Peyer's patch (tissue), 4 donors: ENCODE data around the gene BCL2L1.

Experiments
- POLR2A ChIP-seq, 2 donors: fragments of 450-650 bp; IDR thresholded peaks; one replicate each; pipeline ENCODE4 v1.5.1; 2017; ENCODE audit warnings: antibody characterized with exemption in 2 of 2, mild to moderate bottlenecking in 2 of 2, moderate library complexity in 2 of 2
- TF ChIP-seq, protein P1 (sequence below), 6 experiments: fragments of 450-650 bp in 4 of 6; fragments of 200-600 bp in 2 of 6; sonication (generic) in 1 of 6; IDR thresholded peaks; one replicate each; pipeline ENCODE4 v1.5.1; 2017 to 2019; ENCODE audit warnings: antibody characterized with exemption in 6 of 6, mild to moderate bottlenecking in 3 of 6, moderate library complexity in 1 of 6

DNA sequence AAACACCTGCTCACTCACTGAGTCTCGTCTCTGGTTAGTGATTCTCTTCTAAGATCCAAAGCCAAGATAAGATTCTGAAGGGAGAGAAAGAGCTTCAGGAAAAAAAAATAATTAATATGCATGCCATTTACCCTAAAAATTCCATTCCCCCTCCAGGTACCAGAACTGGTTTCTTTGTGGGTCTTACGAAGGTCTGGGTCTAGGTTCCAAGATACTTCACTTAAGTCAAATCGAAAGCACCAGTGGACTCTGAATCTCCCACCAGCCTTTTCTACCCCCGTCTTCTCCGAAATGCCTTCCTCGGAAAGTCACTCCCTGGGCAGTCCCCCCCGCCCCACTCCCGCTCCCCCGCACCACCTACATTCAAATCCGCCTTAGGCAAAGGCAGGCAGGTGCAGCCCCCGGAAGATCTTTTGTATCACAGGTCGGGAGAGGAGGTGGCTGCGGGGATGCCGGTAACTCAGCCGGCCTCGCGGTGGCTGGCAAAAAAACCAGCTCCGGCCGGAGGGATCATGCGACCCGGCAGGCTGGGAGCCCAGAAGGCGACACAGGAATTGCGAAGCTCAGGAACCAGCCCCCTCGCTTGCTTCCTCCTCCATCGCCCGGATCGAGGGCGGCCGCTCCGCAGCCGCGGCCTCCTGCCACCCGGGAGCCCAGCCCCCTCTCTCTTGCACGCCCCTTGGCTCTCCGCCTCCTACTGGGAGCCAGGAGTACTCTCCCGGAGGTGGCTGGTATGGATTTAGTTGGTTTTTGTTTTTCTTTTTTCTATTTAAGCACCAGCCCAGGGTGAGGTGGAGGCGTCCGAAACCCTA is at the start of gene BCL2L1:
- TF ChIP-seq, protein P1, sequence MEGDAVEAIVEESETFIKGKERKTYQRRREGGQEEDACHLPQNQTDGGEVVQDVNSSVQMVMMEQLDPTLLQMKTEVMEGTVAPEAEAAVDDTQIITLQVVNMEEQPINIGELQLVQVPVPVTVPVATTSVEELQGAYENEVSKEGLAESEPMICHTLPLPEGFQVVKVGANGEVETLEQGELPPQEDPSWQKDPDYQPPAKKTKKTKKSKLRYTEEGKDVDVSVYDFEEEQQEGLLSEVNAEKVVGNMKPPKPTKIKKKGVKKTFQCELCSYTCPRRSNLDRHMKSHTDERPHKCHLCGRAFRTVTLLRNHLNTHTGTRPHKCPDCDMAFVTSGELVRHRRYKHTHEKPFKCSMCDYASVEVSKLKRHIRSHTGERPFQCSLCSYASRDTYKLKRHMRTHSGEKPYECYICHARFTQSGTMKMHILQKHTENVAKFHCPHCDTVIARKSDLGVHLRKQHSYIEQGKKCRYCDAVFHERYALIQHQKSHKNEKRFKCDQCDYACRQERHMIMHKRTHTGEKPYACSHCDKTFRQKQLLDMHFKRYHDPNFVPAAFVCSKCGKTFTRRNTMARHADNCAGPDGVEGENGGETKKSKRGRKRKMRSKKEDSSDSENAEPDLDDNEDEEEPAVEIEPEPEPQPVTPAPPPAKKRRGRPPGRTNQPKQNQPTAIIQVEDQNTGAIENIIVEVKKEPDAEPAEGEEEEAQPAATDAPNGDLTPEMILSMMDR (IDR thresholded peaks at IDR 0.05), result peak in 5 of 6 experiments; percentile 37 to 95 (median 86)
- TF ChIP-seq POLR2A (IDR thresholded peaks at IDR 0.05), result peak; percentile 49 to 70
